A673 (cell line): ENCODE results near the gene PTGFRN.

Experiments
- CTCF ChIP-seq: fragments of 300-800, 200-600 bp; sonication (generic); conservative IDR thresholded peaks from 2 replicates; pipeline ENCODE4 v1.5.1; 2017; ENCODE audit warnings: low read depth, mild to moderate bottlenecking, antibody characterized with exemption, low read length, moderate library complexity, mixed read lengths
- EZH2 ChIP-seq: fragments of 200-600 bp; sonication (generic); IDR thresholded peaks from 2 replicates; pipeline ENCODE4 v1.6.1; 2017; ENCODE audit warnings: borderline replicate concordance, low read depth, mild to moderate bottlenecking, mixed read lengths, antibody characterized with exemption, low read length; ENCODE audit not compliant: poor library complexity, severe bottlenecking

DNA sequence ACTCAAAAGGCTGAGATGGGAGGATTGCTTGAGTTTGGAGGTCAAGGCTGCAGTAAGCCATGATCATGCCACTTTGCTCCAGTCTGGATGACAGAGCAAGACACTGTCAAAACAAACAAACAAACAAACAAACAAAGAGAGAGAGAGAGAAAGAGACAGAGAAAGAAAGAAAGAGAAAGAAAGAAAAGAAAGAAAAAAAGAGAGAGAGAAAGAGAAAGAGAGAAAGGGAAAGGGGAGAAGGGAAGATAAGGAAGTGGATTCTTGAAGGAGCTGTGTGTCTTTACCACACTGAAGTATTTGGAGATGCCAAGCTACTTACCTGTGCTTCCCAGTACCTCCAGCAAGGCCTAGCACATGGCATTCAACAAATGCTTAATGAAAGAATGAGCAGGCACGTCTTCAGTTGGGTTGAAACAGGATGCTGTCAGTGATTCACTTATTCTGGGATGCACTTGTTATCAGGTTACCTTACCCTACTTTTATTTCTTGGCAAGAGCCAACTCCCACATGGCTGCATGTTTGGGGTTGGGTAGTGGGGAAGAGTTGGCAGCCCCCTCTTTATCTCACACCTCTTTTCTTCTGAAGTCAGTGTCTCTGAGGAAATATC is 120.7 kb downstream of the PTGFRN start:
- TF ChIP-seq CTCF (no peak), EZH2 (no peak)
